GM18873 (cell line): ENCODE measurements around the gene SLC20A1.

Experiments used
- ATAC-seq: cut with Tn5 transposase; IDR thresholded peaks from one replicate; pipeline ENCODE4 v1.9.1; 2021; ENCODE audit warnings: mild to moderate bottlenecking, moderate library complexity, moderate number of reproducible peaks; ENCODE audit not compliant: unreplicated experiment, low FRiP score

SLC20A1 gene

DNA sequence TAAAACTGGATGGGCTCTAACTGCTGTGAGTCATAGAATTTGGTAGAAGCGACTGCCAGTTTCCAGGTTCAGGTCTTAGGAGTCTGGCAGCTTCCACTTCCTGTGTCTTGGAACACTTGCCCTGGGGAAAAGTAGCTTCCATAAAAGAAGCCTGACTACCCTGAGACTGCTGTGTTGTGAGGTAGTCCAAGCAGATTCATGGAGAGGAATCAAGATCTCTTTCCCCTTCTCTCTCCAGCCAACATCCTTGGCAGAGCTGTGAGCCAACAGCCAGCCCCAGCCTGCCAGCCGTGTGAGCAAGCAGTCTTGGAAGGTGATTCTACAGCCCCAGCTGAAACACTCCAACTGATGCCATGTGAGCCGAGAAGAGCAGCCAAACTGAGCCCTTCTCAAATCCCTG, 33.7 kb downstream of the SLC20A1 start:
- no peak for ATAC-seq

DNA sequence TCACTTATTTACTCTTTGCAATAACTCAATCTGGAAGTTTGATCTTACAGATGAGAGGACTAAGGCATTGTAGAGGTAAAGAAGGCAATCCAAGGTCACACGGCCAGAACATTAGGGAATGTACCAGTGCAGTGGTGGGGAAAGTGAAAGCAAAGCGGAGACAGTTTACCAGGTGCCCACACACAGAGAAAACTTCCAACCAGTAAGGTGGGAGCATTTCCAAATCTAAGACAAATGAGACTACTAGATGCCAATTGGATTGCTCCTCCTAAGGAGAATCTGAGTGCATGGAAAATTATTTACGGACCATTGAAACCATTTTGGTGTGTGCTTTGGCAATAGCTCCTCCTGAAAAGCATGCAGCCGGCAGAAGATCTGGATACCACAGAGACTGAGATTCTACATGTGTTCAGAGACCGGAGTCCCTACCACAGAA, 34.9 kb downstream of the SLC20A1 start:
- ATAC-seq = no peak

DNA sequence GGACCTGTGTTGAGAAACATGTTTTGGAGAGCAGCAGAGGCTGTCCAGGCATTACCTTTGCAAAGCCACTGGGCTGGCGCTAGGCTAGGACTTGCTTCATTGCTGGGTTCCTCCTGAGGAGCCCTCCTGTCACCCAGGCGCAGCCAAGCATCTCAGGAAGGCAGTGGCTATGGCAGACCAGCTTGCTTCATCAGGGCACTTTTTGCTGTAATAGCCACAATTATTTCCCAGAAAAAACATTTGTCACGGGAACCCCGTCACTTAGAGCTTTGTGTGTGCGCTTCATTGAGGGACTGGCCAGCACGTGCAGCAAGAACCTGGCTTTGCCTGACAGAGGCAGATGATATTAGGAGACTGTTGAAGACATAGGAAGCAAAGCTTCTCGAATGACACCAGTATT, 36.4 kb downstream of the SLC20A1 start:
- no peak for ATAC-seq

DNA sequence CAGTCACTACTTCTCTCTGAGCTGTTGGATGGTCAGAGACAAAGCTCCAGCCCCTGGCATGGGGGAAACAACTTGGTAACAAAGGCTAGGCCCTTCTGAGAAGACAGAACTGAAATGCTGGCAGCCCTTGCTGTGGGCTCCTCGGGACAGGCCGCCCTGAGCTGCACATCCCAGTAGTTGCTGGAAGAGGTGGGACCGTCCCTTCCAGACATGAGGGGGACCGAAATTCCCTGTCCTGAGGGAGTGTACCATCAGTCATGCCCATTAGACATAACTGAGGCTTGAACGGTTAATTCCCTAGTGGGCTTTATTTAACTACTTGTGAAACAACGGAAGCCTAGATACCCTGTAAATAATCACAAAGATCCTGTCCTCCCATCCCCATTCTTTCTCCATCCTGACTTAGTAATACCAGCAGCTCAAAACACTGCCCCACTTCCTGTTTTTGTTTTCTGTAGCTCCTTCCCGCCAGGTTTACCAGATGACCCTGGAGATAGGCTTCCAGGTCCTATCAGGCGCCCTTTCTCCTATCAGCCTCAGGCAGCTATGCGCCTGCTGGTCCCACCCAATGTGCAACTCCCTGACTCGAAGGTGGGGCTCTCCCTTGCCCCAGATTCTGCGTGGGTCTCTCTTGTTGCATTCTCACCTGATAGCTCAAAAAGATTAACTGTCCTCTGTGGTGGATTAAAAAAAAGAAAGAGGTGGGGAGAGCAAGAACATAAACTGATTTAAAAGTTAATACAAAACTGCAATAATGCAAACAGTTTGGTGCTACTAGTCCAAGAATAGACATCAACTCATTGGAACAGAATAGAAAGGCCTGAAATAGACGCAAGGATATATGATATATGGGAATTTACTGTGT, 38.0 kb downstream of the SLC20A1 start:
- no peak for ATAC-seq

DNA sequence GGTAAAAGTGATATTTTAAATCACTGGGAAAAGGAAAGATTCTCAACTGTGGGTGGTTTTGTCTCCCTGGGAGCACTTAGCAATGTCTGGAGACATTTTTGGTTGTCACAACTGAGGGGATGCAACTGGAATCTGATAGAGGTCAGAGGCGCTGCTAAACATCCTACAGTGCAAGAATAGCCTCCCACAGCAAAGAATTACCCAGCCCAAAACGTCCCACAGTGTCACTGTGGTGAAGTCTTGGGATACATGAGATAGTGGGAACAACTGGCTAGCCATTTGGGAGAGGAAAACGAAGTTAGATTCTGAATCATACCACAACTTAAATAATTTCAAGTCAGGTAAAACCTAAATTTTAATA, 38.7 kb downstream of the SLC20A1 start:
- no peak for ATAC-seq

DNA sequence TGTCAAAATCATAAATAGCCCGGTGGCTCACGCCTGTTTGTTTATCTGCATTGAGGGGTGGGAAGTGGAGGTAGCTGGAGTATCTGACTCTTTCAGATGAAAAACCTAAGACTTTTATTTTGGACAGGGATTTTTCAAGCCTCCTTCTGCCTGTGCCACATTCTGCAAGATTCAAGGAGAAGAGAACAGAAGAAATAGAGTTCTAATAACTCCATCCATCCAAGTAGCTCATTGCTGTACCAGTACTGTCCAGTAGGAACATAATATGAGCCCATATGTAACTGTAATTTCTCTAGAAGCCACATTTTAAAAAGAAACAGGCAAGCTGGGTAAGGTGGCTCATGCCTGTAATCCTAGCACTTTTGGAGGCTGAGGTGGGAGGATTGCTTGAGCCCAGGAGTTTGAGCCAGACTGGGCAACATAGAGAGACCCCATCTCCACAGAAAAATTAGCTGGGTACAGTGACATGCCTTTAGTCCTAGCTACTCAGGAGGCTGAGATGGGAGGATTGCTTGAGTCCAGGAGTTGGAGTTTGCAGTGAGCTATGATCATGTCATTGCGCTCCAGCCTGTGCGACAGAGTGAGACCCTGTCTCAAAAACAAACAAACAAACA, 39.6 kb downstream of the SLC20A1 start:
- no peak for ATAC-seq

DNA sequence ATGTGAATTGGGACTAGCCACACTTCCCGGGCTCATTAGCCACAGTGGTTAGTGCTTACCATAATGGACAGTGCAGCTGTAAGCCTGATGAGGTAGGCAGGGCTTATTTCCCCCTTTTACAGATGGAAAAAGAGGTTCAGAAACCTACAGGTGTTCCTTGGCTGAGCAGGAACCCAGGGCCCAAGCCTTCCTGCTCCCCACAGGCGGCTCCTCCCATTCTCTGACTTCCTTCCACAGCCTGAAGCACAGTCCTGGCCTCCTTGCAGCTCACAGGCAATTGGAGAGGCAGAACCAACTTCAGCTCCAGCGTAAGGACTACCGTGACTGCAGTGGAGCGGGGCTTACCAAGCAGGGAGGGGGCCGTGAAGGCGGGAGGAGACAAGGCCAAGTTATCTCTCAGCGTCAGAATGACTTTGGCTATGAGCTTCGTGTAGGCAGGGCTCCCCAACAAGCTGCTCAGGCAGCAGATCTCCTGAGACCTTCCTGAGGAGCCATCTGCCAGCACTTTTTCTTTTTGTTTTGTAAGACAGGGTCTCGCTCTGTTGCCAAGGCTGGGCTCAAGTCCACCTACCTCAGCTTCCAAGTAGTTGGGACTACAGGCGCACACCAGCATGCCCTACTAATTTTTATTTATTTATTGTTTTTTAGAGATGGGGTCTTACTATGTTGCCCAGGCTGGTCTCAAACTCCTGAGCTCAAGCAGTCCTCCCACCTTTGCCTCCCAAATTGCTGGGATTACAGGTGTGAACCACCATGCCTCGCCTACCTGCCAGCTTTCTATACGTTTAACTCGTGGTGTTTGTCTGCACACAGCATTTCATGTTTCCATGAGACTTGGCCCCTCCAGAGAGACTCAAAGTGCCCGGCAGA, 40.8 kb downstream of the SLC20A1 start:
- ATAC-seq = no peak

DNA sequence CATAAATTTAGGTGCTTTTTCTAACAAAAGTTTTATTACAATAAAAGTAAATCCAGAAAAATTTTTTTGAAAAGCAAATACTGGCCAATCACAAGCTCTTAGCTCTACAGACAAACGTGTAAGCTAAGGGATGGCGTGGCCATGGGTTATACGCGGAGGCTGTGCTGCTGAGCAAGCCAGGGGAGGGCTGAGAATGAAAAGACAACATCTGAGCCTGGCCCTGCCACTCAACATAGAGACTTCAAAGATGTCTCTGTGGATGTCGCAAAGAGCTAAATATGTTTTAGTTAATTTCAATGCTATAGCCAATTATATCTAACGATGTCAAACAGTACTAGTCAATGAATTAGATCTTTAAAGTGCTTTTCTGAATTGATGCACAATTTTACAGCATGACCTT, 41.8 kb downstream of the SLC20A1 start:
- no peak for ATAC-seq

DNA sequence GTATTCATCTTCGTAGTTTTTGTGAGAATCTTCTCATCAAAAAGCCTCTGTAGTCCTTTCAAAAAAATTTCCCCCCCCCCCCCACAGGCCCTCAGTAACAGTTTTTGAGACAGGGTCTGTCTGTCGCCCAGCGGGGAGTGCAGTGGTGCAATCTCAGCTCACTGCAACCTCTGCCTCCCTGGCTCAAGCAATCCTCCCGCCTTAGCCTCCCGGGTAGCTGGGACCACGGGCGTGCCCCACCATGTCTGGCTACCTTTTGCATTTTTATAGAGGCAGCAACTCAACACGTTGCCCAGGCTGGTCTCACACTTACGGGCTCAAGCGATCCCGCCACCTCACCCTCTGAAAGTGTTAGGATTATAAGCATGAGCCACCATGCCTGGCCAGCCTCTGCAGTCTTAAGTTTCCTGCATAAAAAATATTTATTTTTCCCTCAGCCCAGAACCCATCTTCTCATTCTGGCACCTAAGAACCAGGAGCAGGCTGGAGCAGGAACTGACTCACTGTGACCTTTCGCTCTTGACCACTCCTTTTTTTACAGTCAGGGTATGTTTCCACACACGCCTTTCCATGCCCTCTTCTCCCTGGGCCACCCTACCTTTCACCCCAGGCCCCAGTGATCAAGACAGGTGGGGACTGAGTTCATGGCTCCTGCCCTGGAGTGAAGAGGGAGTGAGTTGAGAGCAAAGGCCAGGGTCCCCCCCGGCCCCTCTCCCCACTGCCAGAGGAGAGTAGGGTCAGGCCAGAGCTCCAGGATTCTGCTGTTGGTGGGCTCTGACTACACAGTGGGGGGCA, 42.5 kb downstream of the SLC20A1 start:
- ATAC-seq = no peak

DNA sequence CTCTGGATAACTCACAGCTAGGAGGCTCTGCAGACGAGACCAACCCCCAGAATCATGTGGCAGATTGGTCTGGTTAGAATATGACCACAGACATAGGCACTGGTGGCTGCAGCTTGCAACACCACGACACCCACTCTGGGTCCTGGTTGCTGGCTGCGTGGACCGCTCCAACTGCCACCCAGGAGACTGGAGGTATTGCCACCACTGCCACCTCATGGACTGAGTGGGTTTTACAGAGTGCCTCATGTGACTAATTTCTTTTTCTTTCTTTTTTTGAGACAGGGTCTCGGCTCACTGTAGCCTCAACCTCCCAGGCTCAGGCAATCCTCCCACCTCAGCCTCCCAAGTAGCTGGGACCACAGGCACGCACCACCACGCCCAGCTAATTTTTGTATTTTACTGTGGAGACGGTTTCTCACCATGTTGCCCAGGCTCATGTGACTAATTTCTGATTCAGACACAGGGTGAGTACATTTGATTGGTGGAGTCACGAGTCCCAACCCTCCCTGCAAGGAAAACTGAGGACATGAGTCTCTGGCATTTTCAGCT, 45.2 kb downstream of the SLC20A1 start:
- ATAC-seq = no peak

DNA sequence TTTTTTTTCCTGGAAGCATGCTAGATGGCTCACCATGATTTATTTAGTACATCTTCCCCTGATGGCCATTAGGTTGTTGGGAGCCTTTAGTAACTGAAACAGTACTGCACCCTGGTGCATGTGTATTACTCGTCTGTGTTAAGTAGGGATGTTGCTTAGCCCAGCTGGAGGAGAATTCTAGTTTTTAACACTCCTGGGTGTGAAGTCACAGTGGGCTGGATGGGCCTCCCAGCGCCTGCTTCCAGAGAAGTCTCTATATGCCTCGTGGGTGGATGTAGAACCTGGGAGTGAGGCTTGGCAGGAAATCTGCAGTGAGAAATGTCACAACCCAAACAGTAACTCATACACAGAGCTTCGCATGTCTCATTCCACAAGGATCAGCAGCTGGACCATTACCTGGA, 46.1 kb downstream of the SLC20A1 start:
- no peak for ATAC-seq

DNA sequence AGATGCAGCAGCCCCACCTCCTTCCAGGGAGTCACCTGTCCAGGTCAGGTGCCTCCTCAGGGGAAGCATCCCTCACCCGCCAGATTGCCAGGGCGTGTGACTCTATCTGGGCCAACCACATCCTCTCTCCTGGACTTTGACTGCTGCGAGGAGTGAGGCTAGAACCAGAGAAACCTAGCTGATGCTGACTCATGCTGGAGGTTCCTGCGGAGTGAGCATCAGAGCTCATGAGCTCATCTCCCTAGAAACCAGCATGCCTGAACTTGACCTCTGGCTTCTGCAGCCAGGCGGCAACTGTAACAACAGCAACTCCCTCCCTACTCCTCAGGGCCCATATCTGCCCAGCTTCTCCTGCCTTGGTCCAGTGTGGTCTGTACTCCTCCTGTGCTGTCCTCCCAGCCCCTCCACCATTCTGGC, 46.8 kb downstream of the SLC20A1 start:
- peak; percentile 68 for ATAC-seq

DNA sequence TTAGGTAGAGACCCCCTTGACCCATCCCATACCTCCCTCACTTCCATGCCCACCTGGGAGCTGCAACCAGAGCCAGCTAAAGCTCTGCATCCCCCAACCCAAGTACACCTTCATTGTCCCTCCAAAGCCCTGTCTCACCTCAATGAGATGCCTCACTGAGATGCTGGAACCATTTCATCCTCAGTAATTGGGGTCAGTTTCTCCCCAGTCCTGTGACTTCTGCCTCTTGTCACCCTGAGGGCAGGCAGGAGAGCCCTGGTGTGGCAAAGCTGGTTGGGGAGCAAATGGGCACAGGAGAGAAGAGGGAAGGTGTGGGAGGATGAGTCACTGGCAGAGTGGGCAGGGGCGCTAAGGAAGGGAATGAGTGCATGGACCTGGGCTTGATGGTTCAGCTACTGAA, 47.2 kb downstream of the SLC20A1 start:
- no peak for ATAC-seq

DNA sequence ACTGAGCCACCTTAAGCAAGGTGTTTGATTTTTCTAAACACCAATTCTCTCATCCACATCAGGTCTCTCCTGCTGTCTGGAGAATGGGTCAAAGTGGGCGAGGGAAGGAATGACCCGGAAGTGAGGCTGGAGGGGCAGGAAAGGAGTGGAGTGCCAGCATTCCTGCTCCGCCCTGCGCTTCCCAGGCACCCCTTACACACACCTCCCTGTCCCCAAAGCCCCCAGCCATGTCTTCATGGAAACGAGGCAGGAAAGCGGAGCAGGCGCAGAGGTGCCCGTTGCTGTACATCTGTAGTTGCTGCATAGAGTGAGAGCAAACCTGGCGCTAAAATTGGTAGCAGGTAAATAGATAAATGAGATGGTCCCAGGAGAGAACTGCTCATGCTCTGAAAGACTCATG, 47.9 kb downstream of the SLC20A1 start:
- no peak for ATAC-seq

DNA sequence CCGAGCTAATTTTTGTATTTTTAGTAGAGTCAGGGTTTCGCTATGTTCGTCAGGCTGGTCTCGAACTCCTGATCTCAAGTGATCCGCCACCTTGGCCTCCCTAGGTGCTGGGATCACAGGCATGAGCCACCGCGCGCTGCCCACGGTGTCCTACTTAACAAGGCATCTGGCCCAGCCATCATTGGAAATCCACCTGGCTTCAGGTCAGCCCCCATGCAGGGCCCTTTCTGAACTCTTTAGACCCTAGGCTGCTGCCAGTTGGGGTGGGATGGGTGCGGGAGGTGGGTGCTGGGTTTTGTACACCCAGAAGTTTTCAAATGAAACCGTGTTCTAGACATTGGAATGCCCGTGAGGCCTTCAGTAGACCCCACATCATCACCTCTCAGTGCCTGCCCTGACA, 48.4 kb downstream of the SLC20A1 start:
- ATAC-seq = no peak

DNA sequence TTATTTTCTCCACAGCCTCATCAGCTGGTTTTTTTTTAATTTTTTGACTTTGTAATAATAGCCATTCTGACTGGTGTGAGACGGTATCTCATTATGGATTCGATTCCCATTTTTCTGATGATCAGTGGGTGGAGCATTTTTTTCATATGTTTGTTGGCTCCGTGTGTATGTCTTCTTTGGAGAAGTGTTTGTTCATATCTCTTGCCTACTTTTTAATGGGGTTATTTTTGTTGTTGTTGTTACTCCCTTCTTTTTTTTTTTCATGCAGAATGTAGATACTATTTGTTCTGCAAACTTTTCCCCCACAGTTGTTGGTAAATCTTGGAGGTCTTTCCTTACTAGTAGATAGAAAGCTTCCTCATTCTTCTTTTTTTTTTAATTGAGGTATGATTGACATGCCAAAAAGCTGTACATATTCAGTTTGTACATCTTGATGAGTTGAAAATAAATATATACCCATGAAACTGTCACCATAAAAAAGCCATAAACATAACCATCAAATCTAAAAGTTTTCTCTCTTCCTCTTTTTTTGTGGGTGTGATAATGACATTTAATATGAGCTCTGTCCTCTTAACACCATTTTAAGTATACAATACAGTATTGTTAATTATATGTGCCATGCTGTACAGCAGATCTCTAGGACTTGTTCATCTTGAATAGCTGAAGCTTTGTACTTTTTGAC, 53.2 kb downstream of the SLC20A1 start:
- no peak for ATAC-seq

DNA sequence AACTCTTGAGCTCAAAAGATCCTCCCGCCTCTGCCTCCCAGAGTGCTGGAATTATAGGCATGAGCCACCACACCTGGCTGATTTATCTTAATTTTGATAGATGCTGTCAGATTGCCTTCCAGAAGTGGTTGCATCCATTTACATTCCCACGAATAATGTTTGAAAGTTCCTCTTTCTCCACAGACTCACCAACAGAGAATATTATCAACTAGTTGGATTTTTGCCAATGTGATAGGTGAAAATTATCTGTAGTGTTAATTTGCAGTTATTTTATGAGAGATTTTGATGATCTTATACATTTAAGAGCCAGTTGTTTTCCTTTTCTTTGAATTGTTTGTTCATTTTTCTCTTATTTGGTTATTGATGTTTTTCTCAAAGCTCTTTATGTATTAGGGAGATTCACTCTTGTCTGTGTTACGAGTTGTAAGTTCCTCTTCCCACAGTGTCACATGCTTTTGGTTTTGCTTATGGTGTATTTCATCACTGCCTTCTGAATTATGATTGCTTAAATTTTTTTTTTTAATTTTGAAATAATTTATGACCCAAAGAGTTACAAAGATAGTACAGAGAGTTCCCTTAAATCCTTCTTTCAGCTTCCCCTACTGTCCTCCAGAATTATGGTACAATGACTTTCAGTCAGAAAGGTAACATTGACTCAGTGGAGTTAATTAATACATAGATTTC, 54.4 kb downstream of the SLC20A1 start:
- ATAC-seq = no peak

DNA sequence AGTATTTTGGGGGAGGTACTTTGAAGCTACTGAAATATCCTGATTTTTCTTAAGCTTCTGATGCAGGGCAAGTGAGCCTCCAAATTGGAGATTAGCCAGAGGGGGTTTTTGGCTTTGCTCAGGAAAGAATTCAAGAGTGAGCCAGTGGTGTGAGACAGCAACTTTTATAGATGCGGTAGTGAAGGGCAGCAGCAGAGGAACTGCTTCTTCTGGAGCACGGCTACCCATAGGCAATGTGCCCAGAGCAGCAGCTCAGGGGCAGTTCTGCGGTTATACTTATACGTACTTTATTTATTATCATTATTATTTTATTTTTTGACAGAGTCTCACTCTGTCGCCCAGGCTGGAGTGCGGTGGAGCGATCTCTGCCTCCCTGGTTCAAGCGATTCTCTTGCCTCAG, 55.3 kb downstream of the SLC20A1 start:
- no peak for ATAC-seq

DNA sequence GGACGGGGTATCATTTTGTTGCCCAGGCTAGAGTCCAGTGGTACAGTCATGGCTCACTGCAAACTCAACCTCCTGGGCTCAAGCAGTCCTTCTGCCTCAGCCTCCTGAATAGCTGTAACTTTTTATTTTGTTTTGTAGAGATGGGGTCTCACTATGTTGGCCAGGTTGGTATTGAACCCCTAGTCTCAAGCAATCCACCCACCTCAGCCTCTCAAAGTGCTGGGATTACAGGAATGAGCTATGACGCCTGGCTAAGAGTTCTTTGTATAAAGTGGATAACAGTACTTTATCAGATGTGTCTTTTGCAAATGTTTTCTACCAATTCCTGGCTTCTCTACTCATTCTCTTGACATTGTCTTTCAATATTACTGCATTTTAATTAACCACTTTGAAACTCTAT, 57.9 kb downstream of the SLC20A1 start:
- ATAC-seq = no peak
